ENCODE measurements around the gene QDPR. TPM values are rescaled to one million over a fixed set of nuclear protein-coding genes. Genes with fewer than 3 reads are reported as not detected.

The QDPR gene
- total RNA-seq (10 to 100 TPM; 50.9 to 54.9 TPM), polyA plus RNA-seq (36.1 TPM)

- Mint-ChIP-seq H3K4me1 (peaks cover 28 to 39% (median 37%) of the 10 kb centered on the region in 3 donors), H3K4me3 (peak within 1 kb of the TSS; percentile 91 to 100 (median 97)), H3K27me3 (peaks cover 1 to 10% of the 10 kb centered on the region in 2 donors), H3K36me3 (peaks cover 0 to 23% (median 3%) of the 10 kb centered on the region in 3 donors), H3K27ac (peak within 1 kb of the TSS; percentile 61 to 96 (median 93)), H3K9me3 (no peaks in the 10 kb centered on the region)
- H3K36me3 ChIP-seq (ENCODE audit: insufficient read depth, low read length) = no peaks in the 10 kb centered on the region
- peak within 1 kb of the TSS; percentile 25 for H3K27ac ChIP-seq (ENCODE audit: low read depth, low read length)
- H3K9me3 ChIP-seq (ENCODE audit: low read length) = no peaks in the 10 kb centered on the region
- DNase-seq = peak; percentile 53 to 75 (median 66)
- POLR2A ChIA-PET = no interaction called here
- peak within 1 kb of the TSS; percentile 60 for H3K4me3 ChIP-seq (ENCODE audit: low read length)
- CTCF ChIA-PET = interaction anchor here (0.6 to 1.6 kb wide), 6 partner anchors 9 to 305 kb away, joined by 3 to 6 read pairs (median 3); no protein-coding TSS in a partner anchor
- peaks cover 23% of the 10 kb centered on the region for H3K4me1 ChIP-seq (ENCODE audit: insufficient read depth, low read length)
- H3K27me3 ChIP-seq (ENCODE audit: insufficient read depth, low read length, poor library complexity, severe bottlenecking) = peaks cover 3% of the 10 kb centered on the region
Observed at GRCh38 chr4:17511950-17512795, at the start of gene QDPR. Gene QDPR, minus strand, starts transcription at chr4:17512090. Its CDS starts 36 bp downstream, at chr4:17512054.

DNA sequence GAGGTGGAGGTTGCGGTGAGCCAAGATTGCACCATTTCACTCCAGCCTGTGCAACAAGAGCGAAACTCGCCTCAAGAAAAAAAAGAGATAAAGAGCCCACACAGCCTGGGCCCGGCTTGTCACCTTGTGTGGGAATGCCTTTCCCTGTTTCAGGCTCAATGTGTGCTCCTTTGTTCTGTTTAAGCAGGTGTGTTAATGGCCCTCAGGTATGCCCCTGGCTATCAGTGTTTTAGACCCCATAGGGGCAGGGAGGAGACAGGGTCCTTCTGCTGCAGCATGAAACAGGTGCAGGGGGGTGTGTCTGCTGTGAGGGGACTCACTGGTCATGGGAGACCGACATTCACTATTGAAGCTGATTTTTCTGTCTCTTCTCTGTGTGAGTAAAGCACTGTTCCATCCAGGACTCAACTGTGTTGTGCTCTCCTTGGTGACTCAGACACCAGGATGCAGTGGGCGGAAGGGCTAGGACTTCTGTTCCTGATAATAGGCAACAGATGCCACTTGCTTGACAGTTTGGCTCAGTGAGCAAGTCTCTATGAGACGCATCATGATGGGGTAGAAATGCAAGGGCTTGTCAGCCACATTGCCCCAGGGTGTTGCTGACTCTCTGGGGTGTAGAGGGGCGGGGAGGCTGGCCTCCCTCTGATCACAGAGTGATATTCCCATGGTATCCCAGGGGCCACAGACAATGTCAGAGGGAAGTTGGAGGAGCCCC lies 49.5 kb upstream of the QDPR start:
- Histone ChIP-seq H3K36me3 (ENCODE audit: insufficient read depth, low read length) (no peaks in the 10 kb centered on the region), H3K4me3 (ENCODE audit: low read length) (no peak overlapping the region), H3K9me3 (ENCODE audit: low read length) (no peaks in the 10 kb centered on the region), H3K4me1 (ENCODE audit: insufficient read depth, low read length) (no peaks in the 10 kb centered on the region), H3K27ac (ENCODE audit: low read depth, low read length) (no peak overlapping the region), H3K27me3 (ENCODE audit: insufficient read depth, low read length, poor library complexity, severe bottlenecking) (peaks cover 3% of the 10 kb centered on the region)
- Mint-ChIP-seq H3K27me3 (peaks cover 0 to 5% of the 10 kb centered on the region in 2 donors), H3K27ac (no peak overlapping the region), H3K36me3 (no peaks in the 10 kb centered on the region), H3K4me1 (no peaks in the 10 kb centered on the region), H3K9me3 (no peaks in the 10 kb centered on the region), H3K4me3 (no peak overlapping the region)
- CTCF ChIA-PET = no interaction called here
- DNase-seq = no peak
- POLR2A ChIA-PET = no interaction called here

DNA sequence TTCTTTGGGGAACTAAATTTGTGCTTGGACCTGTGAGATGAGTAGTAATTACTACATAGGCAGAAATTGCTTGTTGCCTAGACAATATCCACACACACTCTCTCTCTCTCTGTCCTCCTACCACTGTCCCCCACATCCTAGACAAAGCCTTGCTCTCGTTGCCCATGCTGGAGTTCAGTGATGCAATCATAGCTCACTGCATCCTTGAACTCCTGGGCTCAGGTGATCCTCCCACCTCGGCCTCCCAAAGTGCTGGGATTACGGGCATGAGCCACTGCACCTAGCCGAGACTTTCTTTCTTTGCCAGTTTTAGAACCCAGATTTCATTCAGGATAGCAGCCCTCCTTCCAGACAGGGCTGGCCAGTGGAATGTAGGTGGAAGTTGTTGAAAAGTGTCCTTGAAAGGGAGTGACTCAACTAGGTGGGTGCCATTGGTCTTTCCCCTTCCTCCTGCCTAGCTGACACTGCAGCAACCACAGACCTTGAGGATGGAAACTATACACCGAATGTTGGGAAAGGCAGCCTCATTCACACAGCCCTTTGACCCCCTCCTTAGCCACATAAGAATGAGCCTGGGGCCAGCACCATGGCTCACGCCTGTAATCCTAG lies 48.3 kb upstream of the QDPR start:
- no peaks in the 10 kb centered on the region for H3K4me1 ChIP-seq (ENCODE audit: insufficient read depth, low read length)
- no peak for DNase-seq
- ChIA-PET POLR2A (no interaction called here), CTCF (no interaction called here)
- no peaks in the 10 kb centered on the region for H3K36me3 Mint-ChIP-seq
- peaks cover 0 to 2% of the 10 kb centered on the region in 2 donors for H3K27me3 Mint-ChIP-seq
- H3K9me3 Mint-ChIP-seq = no peaks in the 10 kb centered on the region
- no peaks in the 10 kb centered on the region for H3K36me3 ChIP-seq (ENCODE audit: insufficient read depth, low read length)
- H3K9me3 ChIP-seq (ENCODE audit: low read length) = no peaks in the 10 kb centered on the region
- no peaks in the 10 kb centered on the region for H3K4me1 Mint-ChIP-seq
- no peak overlapping the region for H3K4me3 Mint-ChIP-seq
- peaks cover 3% of the 10 kb centered on the region for H3K27me3 ChIP-seq (ENCODE audit: insufficient read depth, low read length, poor library complexity, severe bottlenecking)
- H3K4me3 ChIP-seq (ENCODE audit: low read length) = no peak overlapping the region
- no peak overlapping the region for H3K27ac Mint-ChIP-seq
- no peak overlapping the region for H3K27ac ChIP-seq (ENCODE audit: low read depth, low read length)

GRCh38 chr4:17559709-17560048 lies 47.8 kb upstream of the QDPR start:
- H3K4me3 ChIP-seq (ENCODE audit: low read length) = no peak overlapping the region
- Mint-ChIP-seq H3K27ac (no peak overlapping the region), H3K9me3 (no peaks in the 10 kb centered on the region), H3K4me1 (no peaks in the 10 kb centered on the region), H3K27me3 (peaks cover 1 to 3% of the 10 kb centered on the region in 2 donors), H3K4me3 (no peak overlapping the region), H3K36me3 (no peaks in the 10 kb centered on the region)
- H3K27ac ChIP-seq (ENCODE audit: low read depth, low read length) = no peak overlapping the region
- CTCF ChIA-PET = interaction anchor here (3.1 kb wide), 1 partner anchor 11 kb away, joined by 15 read pairs; no protein-coding TSS in a partner anchor
- H3K27me3 ChIP-seq (ENCODE audit: insufficient read depth, low read length, poor library complexity, severe bottlenecking) = peaks cover 3% of the 10 kb centered on the region
- H3K36me3 ChIP-seq (ENCODE audit: insufficient read depth, low read length) = no peaks in the 10 kb centered on the region
- POLR2A ChIA-PET = no interaction called here
- H3K9me3 ChIP-seq (ENCODE audit: low read length) = no peaks in the 10 kb centered on the region
- no peaks in the 10 kb centered on the region for H3K4me1 ChIP-seq (ENCODE audit: insufficient read depth, low read length)
- no peak for DNase-seq

- Histone ChIP-seq H3K27me3 (ENCODE audit: insufficient read depth, low read length, poor library complexity, severe bottlenecking) (peaks cover 3% of the 10 kb centered on the region), H3K27ac (ENCODE audit: low read depth, low read length) (no peak overlapping the region), H3K36me3 (ENCODE audit: insufficient read depth, low read length) (no peaks in the 10 kb centered on the region), H3K4me3 (ENCODE audit: low read length) (no peak overlapping the region), H3K4me1 (ENCODE audit: insufficient read depth, low read length) (no peaks in the 10 kb centered on the region), H3K9me3 (ENCODE audit: low read length) (no peaks in the 10 kb centered on the region)
- ChIA-PET CTCF (interaction anchor here (3.1 kb wide), 1 partner anchor 10 kb away, joined by 15 read pairs; no protein-coding TSS in a partner anchor), POLR2A (no interaction called here)
- Mint-ChIP-seq H3K4me3 (no peak overlapping the region), H3K27me3 (peaks cover 1 to 5% of the 10 kb centered on the region in 2 donors), H3K36me3 (no peaks in the 10 kb centered on the region), H3K27ac (no peak overlapping the region), H3K9me3 (no peaks in the 10 kb centered on the region), H3K4me1 (no peaks in the 10 kb centered on the region)
- DNase-seq = no peak
Observed at GRCh38 chr4:17558941-17559708, 47.2 kb upstream of the QDPR start.

DNA sequence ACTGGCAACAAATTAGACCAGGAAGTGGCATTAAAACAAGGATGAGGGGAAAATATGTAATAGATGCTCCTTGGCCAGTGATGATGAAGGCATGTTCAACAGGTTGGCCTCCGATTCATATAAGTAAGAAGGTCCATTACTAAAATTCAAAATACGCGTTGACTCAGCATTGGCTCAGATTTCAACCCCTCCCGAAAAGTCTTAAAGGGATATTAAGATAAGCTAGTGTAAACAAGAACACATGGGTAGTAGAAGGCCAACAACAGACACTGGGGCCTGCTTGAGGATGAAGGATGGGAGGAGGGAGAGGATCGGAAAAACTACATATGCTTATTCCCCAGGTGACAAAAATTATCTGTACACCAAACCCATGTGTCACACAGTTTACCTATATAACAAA lies 46.0 kb upstream of the QDPR start:
- Mint-ChIP-seq H3K27me3 (peaks cover 1 to 5% of the 10 kb centered on the region in 2 donors), H3K9me3 (no peaks in the 10 kb centered on the region), H3K4me1 (no peaks in the 10 kb centered on the region), H3K4me3 (no peak overlapping the region), H3K36me3 (no peaks in the 10 kb centered on the region), H3K27ac (no peak overlapping the region)
- Histone ChIP-seq H3K36me3 (ENCODE audit: insufficient read depth, low read length) (no peaks in the 10 kb centered on the region), H3K4me3 (ENCODE audit: low read length) (no peak overlapping the region), H3K9me3 (ENCODE audit: low read length) (no peaks in the 10 kb centered on the region), H3K27ac (ENCODE audit: low read depth, low read length) (no peak overlapping the region), H3K4me1 (ENCODE audit: insufficient read depth, low read length) (no peaks in the 10 kb centered on the region), H3K27me3 (ENCODE audit: insufficient read depth, low read length, poor library complexity, severe bottlenecking) (peaks cover 3% of the 10 kb centered on the region)
- ChIA-PET CTCF (interaction anchor here (3.1 kb wide), 1 partner anchor 9 kb away, joined by 15 read pairs; no protein-coding TSS in a partner anchor), POLR2A (no interaction called here)
- DNase-seq = no peak

DNA sequence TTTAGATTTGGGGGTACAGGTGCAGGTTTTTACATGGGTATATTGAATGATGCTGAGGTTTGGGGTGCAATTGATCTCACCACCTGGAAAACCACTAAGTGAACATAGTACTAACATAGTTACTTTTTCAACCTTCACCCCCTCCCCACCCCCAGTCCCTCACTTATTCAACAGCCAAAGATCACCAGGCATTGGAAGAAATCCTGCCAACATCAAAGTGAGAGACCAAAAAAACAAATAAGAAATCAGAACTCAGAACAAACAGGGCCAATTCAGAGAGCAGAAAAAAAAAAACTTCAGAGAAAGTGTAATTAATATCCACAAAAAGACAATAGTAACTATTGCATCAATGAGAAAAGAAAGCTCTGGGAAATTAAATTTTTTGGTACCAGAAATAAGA lies 44.6 kb upstream of the QDPR start:
- no peaks in the 10 kb centered on the region for H3K4me1 ChIP-seq (ENCODE audit: insufficient read depth, low read length)
- H3K4me1 Mint-ChIP-seq = no peaks in the 10 kb centered on the region
- peaks cover 3% of the 10 kb centered on the region for H3K27me3 ChIP-seq (ENCODE audit: insufficient read depth, low read length, poor library complexity, severe bottlenecking)
- no peaks in the 10 kb centered on the region for H3K9me3 ChIP-seq (ENCODE audit: low read length)
- H3K4me3 ChIP-seq (ENCODE audit: low read length) = no peak overlapping the region
- ChIA-PET POLR2A (no interaction called here), CTCF (interaction anchor here (3.1 kb wide), 1 partner anchor 8 kb away, joined by 15 read pairs; no protein-coding TSS in a partner anchor)
- H3K27ac Mint-ChIP-seq = no peak overlapping the region
- no peak overlapping the region for H3K27ac ChIP-seq (ENCODE audit: low read depth, low read length)
- H3K27me3 Mint-ChIP-seq = peaks cover 3 to 13% of the 10 kb centered on the region in 2 donors
- DNase-seq = no peak
- H3K9me3 Mint-ChIP-seq = no peaks in the 10 kb centered on the region
- H3K36me3 ChIP-seq (ENCODE audit: insufficient read depth, low read length) = no peaks in the 10 kb centered on the region
- no peaks in the 10 kb centered on the region for H3K36me3 Mint-ChIP-seq
- H3K4me3 Mint-ChIP-seq = no peak overlapping the region
